BJ (cell line): ENCODE results near the gene PRKCQ. TPM values are rescaled to one million over a fixed set of nuclear protein-coding genes. Genes with fewer than 3 reads are reported as not detected.

ENCODE experiments used
- CTCF ChIA-PET: fragments of 350-600 bp; formaldehyde crosslinking; extraction: SDS; loops from one replicate; lab custom pipeline; 2021; ENCODE audit warnings: antibody characterized with exemption, inconsistent platforms; lab: Yijun Ruan, JAX
- POLR2A ChIA-PET: fragments of 300-600 bp; sonication (Branson Sonifier 250); formaldehyde crosslinking; extraction: SDS; loops from one replicate; lab custom pipeline; 2021; ENCODE audit warnings: antibody characterized with exemption; lab: Charles Lee
- DNase-seq: peaks from one replicate; pipeline ENCODE4 v3.0.0-alpha.2; 2011; ENCODE audit warnings: low read depth
- H3K27me3 ChIP-seq: 2 replicates; pipeline ENCODE4 v1.6.0; 2011; ENCODE audit warnings: low read length; ENCODE audit not compliant: control insufficient read depth, insufficient read depth
- H3K36me3 ChIP-seq: 2 replicates; pipeline ENCODE4 v1.5.1; 2011; ENCODE audit warnings: low read length; ENCODE audit not compliant: control insufficient read depth, insufficient read depth
- H3K4me3 ChIP-seq: 2 replicates; pipeline ENCODE4 v1.5.1; 2011; ENCODE audit warnings: low read depth, mild to moderate bottlenecking, control low read depth, low read length
- polyA plus RNA-seq: library from polyadenylated mRNA; depleted of rRNA; stranded (reverse); fragments of >200 nt; gene quantifications from 2 replicates; pipeline ENCODE4 v1.2.3, GENCODE V29; 2011
- TF ChIP-seq, protein P1 (sequence below): IDR thresholded peaks from 2 replicates; pipeline ENCODE4 v1.5.1; 2011; ENCODE audit warnings: low read depth, mild to moderate bottlenecking, control low read depth, inconsistent platforms, low read length, moderate library complexity; ENCODE audit not compliant: insufficient read depth

The PRKCQ gene
- polyA plus RNA-seq, 1 experiment = 0.06 TPM

- TF ChIP-seq, protein P1, sequence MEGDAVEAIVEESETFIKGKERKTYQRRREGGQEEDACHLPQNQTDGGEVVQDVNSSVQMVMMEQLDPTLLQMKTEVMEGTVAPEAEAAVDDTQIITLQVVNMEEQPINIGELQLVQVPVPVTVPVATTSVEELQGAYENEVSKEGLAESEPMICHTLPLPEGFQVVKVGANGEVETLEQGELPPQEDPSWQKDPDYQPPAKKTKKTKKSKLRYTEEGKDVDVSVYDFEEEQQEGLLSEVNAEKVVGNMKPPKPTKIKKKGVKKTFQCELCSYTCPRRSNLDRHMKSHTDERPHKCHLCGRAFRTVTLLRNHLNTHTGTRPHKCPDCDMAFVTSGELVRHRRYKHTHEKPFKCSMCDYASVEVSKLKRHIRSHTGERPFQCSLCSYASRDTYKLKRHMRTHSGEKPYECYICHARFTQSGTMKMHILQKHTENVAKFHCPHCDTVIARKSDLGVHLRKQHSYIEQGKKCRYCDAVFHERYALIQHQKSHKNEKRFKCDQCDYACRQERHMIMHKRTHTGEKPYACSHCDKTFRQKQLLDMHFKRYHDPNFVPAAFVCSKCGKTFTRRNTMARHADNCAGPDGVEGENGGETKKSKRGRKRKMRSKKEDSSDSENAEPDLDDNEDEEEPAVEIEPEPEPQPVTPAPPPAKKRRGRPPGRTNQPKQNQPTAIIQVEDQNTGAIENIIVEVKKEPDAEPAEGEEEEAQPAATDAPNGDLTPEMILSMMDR = no peak
- no peaks in the 10 kb centered on the region for H3K36me3 ChIP-seq
- ChIA-PET POLR2A (no interaction called here), CTCF (no interaction called here)
- no peak for DNase-seq
- H3K27me3 ChIP-seq = no peaks in the 10 kb centered on the region; the same call in 1 of the 2 replicates
- no peak overlapping the region for H3K4me3 ChIP-seq
Observed at GRCh38 chr10:6619660-6620059, 39.6 kb upstream of the PRKCQ start.

- no peak for DNase-seq
- TF ChIP-seq, protein P1 = no peak
- Histone ChIP-seq H3K4me3 (no peak overlapping the region), H3K36me3 (no peaks in the 10 kb centered on the region), H3K27me3 (no peaks in the 10 kb centered on the region)
- ChIA-PET POLR2A (no interaction called here), CTCF (interaction anchor here (0.7 kb wide), 1 partner anchor 29 kb away, joined by 3 read pairs; no protein-coding TSS in a partner anchor)
Observed at GRCh38 chr10:6618340-6618739, 38.3 kb upstream of the PRKCQ start.

DNA sequence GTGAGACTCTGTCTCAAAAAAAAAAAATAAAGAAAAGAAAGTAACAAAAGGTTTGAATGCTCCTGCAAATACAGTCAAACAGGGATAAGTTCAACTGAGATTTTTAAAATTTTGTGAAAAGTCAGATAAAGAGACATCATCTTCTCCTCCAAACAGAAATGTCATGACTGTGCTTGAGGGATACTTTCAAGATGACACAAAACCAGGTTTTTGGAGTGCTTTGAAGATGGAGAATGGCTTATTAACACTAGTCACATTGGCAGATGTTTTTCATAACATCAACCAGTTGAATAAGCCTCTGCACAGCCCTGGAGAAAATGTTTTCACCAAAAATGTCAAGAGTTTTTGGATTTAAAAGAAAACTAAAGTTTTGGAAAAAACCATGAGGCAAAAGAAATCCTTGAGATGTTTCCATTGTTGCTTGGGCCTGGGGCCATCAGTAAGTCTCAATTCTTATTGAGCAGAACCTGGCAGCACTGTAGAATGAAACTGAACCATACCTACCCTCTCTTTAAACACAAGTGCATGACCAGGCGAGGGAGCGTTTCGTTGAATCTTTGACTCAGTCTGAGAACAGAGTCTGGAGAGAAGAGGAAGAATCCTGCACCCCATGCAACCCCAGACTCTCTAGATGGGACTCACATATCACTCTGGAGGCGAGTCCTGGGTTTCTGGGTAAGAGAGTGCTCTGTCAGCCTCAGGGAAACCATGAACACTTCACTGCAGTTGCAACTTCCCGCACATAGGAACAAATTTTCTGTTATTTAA, 37.4 kb upstream of the PRKCQ start:
- CTCF ChIA-PET = no interaction called here
- no peaks in the 10 kb centered on the region for H3K36me3 ChIP-seq
- POLR2A ChIA-PET = no interaction called here
- no peaks in the 10 kb centered on the region for H3K27me3 ChIP-seq
- DNase-seq = no peak
- no peak overlapping the region for H3K4me3 ChIP-seq
- TF ChIP-seq, protein P1 = no peak

DNA sequence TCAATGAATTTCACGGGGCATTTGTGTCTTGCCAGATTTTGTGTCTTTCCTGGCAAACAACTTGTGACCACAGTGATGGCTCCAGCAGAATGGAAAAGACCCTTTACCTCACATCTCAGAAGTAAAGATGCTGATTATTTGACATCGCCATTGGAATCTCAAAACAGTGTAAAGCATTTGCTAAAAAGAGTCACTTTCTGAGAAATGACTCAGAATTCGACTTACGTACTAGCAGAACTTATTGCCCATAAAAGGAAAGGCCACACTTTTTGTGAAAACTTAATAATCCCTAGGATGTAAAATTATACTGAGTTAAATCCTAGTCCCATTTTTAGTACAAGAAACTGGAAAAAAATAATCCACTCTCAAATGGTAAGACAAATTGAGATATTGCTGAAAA, 35.9 kb upstream of the PRKCQ start:
- Histone ChIP-seq H3K27me3 (no peaks in the 10 kb centered on the region), H3K36me3 (no peaks in the 10 kb centered on the region), H3K4me3 (no peak overlapping the region)
- CTCF ChIA-PET = no interaction called here
- TF ChIP-seq, protein P1 = no peak
- DNase-seq = no peak
- POLR2A ChIA-PET = no interaction called here

- CTCF ChIA-PET = no interaction called here
- no peak for DNase-seq
- no peak overlapping the region for H3K4me3 ChIP-seq
- POLR2A ChIA-PET = no interaction called here
- TF ChIP-seq, protein P1 = no peak
- no peaks in the 10 kb centered on the region for H3K36me3 ChIP-seq
- H3K27me3 ChIP-seq = no peaks in the 10 kb centered on the region
Observed at GRCh38 chr10:6612371-6612770, 32.3 kb upstream of the PRKCQ start.
